HepG2 (cell line): ENCODE data around the gene NCOA6.

ENCODE experiments used
- CTCF ChIP-seq: sonication (generic); formaldehyde crosslinking; IDR thresholded peaks from 2 replicates; pipeline ENCODE4 v1.5.0; 2020; ENCODE audit warnings: mild to moderate bottlenecking, missing genetic modification reagents, moderate library complexity
- RNF2 ChIP-seq: fragments of 450-650 bp; conservative IDR thresholded peaks from 2 replicates; pipeline ENCODE4 v1.6.1; 2016; ENCODE audit warnings: low read depth
- TBL1XR1 ChIP-seq: fragments of 150-350 bp; IDR thresholded peaks from 2 replicates; pipeline ENCODE4 v1.6.1; 2014; ENCODE audit warnings: borderline replicate concordance, low read length; ENCODE audit not compliant: partially characterized antibody
- TCF12 ChIP-seq, 2 experiments: fragments of 450-650 bp in 1 of 2; sonication (generic) in 1 of 2; formaldehyde crosslinking in 1 of 2; IDR thresholded peaks; 2 replicates each; pipeline versions ENCODE4 v1.6.1 to v1.8.0; 2017 to 2022; ENCODE audit warnings: antibody characterized with exemption in 1 of 2, mild to moderate bottlenecking in 1 of 2, missing genetic modification reagents in 1 of 2, moderate library complexity in 1 of 2
- ZNF660 ChIP-seq: sonication (generic); formaldehyde crosslinking; IDR thresholded peaks from 2 replicates; pipeline ENCODE4 v1.5.1; 2020; ENCODE audit warnings: mild to moderate bottlenecking, low read depth, missing genetic modification reagents, borderline replicate concordance

- TF ChIP-seq TCF12 (IDR thresholded peaks at IDR 0.05) (no peak), TCF12 (CRISPR knock-in tag; IDR thresholded peaks at IDR 0.05) (no peak), TBL1XR1 (no peak), CTCF (no peak), RNF2 (no peak), ZNF660 (CRISPR knock-in tag) (no peak)
Measured at GRCh38 chr20:34843421-34843820, 18.0 kb upstream of the NCOA6 start.
